ENCODE results near the gene HSD11B2.

Gene HSD11B2

GRCh38 chr16:67430977-67431774, at the start of gene HSD11B2:
Gene HSD11B2 (plus strand): TSS chr16:67431121. CDS start chr16:67431249, 128 bp downstream.
- DNase-seq (ENCODE audit: low read depth in 1 of 2, low spot score in 1 of 2), result peak; percentile 76 to 77
- in situ Hi-C loops (cut with HindIII; ENCODE audit: low pct_unique_long_range_greater_than_20kb, low sequenced_read_pairs), result no loop called here
- no peak for TF ChIP-seq JUND (IDR thresholded peaks at IDR 0.05; ENCODE audit: low read depth)

- DNase-seq (ENCODE audit: low read depth in 1 of 2, low spot score in 1 of 2), result no peak
- TF ChIP-seq JUND (IDR thresholded peaks at IDR 0.05; ENCODE audit: low read depth), result no peak
- in situ Hi-C loops (cut with HindIII; ENCODE audit: low pct_unique_long_range_greater_than_20kb, low sequenced_read_pairs), result no loop called here
Observed at GRCh38 chr16:67383284-67383683, 47.6 kb upstream of the HSD11B2 start.

- no peak for DNase-seq (ENCODE audit: low read depth in 1 of 2, low spot score in 1 of 2)
- in situ Hi-C loops (cut with HindIII; ENCODE audit: low pct_unique_long_range_greater_than_20kb, low sequenced_read_pairs), result no loop called here
- no peak for TF ChIP-seq JUND (IDR thresholded peaks at IDR 0.05; ENCODE audit: low read depth)
Observed at GRCh38 chr16:67384778-67385510, 46.0 kb upstream of the HSD11B2 start.

GRCh38 chr16:67386861-67387455, 44.0 kb upstream of the HSD11B2 start:
- in situ Hi-C loops (cut with HindIII; ENCODE audit: low pct_unique_long_range_greater_than_20kb, low sequenced_read_pairs), result no loop called here
- DNase-seq (ENCODE audit: low read depth in 1 of 2, low spot score in 1 of 2), result no peak
- no peak for TF ChIP-seq JUND (IDR thresholded peaks at IDR 0.05; ENCODE audit: low read depth)

- in situ Hi-C loops (cut with HindIII; ENCODE audit: low pct_unique_long_range_greater_than_20kb, low sequenced_read_pairs), result no loop called here
- DNase-seq (ENCODE audit: low read depth in 1 of 2, low spot score in 1 of 2), result no peak
- TF ChIP-seq JUND (IDR thresholded peaks at IDR 0.05; ENCODE audit: low read depth), result no peak
Observed at GRCh38 chr16:67387479-67388079, 43.3 kb upstream of the HSD11B2 start.

GRCh38 chr16:67388191-67388590, 42.7 kb upstream of the HSD11B2 start:
- TF ChIP-seq JUND (IDR thresholded peaks at IDR 0.05; ENCODE audit: low read depth), result no peak
- no peak for DNase-seq (ENCODE audit: low read depth in 1 of 2, low spot score in 1 of 2)
- in situ Hi-C loops (cut with HindIII; ENCODE audit: low pct_unique_long_range_greater_than_20kb, low sequenced_read_pairs), result no loop called here

GRCh38 chr16:67388591-67388990, 42.3 kb upstream of the HSD11B2 start:
- in situ Hi-C loops (cut with HindIII; ENCODE audit: low pct_unique_long_range_greater_than_20kb, low sequenced_read_pairs), result no loop called here
- no peak for TF ChIP-seq JUND (IDR thresholded peaks at IDR 0.05; ENCODE audit: low read depth)
- DNase-seq (ENCODE audit: low read depth in 1 of 2, low spot score in 1 of 2), result no peak

GRCh38 chr16:67389911-67390815, 40.8 kb upstream of the HSD11B2 start:
- in situ Hi-C loops (cut with HindIII; ENCODE audit: low pct_unique_long_range_greater_than_20kb, low sequenced_read_pairs), result no loop called here
- no peak for DNase-seq (ENCODE audit: low read depth in 1 of 2, low spot score in 1 of 2)
- no peak for TF ChIP-seq JUND (IDR thresholded peaks at IDR 0.05; ENCODE audit: low read depth)

- no peak for DNase-seq (ENCODE audit: low read depth in 1 of 2, low spot score in 1 of 2)
- in situ Hi-C loops (cut with HindIII; ENCODE audit: low pct_unique_long_range_greater_than_20kb, low sequenced_read_pairs), result no loop called here
- TF ChIP-seq JUND (IDR thresholded peaks at IDR 0.05; ENCODE audit: low read depth), result no peak
Observed at GRCh38 chr16:67390816-67391423, 40.0 kb upstream of the HSD11B2 start.

GRCh38 chr16:67391424-67392300, 39.3 kb upstream of the HSD11B2 start:
- no peak for TF ChIP-seq JUND (IDR thresholded peaks at IDR 0.05; ENCODE audit: low read depth)
- peak in 1 of 2 experiments; percentile 58 for DNase-seq (ENCODE audit: low read depth in 1 of 2, low spot score in 1 of 2)
- in situ Hi-C loops (cut with HindIII; ENCODE audit: low pct_unique_long_range_greater_than_20kb, low sequenced_read_pairs), result no loop called here

Measured in T47D (cell line).